HG03103 (cell line): ENCODE results near the gene UBL7.
A peak's percentile ranks its signal among the peaks of the same experiment; 100 is the strongest.
"Not testable (repeated sequence)": the region's sequence is repeated elsewhere in the genome, so short reads cannot be mapped to it uniquely, and the experiment has no call there.

Experiments
- ATAC-seq: cut with Tn5 transposase; IDR thresholded peaks from one replicate; pipeline ENCODE4 v1.9.1; 2021; ENCODE audit warnings: low read depth; ENCODE audit not compliant: unreplicated experiment

Gene UBL7

DNA sequence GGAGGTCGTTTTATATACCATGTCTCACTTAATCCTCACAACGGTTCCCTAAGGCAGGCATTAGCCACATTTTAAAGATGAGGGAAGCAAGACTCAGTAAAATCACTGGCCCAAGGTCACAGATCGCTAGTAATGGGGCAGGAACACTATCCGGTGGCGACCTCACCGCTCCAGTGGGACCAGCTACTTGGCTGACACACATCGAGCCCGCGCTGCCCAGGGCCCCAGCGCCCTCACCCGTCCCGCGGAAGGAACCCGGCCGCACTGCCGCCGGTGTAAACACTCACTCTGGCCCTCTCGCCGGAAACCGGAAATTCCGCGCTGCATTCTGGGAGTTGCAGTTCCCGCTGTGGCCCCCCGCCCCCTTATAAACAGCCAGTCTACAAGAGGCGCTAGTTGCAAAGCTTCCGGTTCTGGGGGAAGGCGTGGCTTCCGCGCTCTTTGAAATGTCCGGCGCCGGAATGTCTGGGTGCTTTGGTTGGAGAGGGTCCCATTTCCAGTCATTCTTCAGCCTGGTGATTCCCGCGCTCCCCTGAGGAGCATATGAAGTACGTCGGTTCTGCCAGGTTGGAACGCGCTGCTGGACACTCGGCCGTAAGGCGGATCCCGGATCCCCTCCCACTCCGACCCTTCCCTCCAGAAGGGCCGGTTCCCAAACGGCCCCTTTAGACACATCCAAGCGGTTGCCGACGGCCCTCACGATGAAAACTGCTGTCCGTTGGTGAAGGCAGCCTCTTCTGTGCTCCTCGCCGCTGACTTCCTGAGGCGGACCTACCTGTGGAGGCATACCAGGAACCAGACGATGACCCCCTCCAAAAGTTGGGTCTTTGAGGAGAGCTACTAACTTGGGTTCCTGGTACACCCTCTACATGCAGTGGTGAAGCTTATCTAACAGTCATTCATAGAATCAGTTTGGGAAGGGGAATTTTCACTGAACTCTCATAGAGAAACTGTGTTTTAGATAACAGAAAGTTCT, at the start of gene UBL7:
UBL7 (minus strand) TSS at position 290 of the 976 bp plus-strand sequence. CDS start 2,293 bp downstream, outside the sequence.
- peak; percentile 84 for ATAC-seq

GRCh38 chr15:74506515-74506840, 45.5 kb upstream of the UBL7 start:
- ATAC-seq, result no peak

DNA sequence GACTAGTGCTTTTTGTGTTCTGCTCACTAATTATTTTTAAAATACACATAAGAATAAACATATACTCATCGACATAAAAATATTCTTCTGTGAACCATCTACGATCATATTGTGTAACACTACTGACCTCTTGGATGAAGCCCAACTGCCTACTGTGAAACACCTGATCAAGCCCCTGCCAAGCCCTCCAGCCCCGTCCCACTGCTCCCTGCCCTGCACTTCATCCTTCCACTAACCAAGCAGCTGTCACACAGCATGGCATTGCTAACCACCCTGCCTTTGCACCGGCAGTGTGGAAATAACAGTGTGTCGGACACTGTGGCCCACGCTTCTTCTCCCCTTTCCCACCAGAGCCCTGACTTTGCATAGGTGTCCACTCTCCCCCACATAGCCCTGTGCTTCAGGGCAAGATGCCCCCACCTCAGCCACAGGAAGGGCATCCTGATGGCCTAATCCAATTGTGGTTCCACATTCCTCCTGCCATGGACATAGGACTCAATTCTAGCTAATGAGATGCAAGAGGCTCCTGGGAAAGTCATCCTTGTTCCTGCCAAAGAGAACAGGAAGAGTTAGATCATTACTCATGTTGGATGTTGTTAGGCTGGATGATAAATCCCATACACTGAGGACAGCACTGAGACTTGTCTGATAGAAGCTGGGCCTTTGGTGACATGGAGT, 45.0 kb upstream of the UBL7 start:
- no peak for ATAC-seq

DNA sequence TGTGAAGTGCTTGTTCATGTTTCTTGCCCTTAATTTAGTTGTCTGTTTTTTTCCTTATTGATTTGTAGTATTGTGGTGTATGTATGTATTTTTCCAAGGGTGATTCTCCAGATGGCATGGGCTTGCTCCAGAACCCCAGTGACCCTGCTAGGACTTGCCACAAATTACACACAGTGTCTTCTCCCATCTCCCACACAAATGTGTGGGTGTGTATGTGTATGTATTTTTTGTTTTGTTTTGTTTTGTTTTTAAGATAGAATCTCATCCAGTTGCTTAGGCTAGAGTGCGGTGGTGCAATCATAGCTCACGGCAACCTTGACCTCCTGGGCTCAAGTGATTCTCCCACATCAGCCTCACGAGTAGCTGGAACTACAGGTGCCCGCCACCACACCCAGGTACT, 43.9 kb upstream of the UBL7 start:
- ATAC-seq, result no peak

GRCh38 chr15:74504418-74504817, 43.5 kb upstream of the UBL7 start:
- no peak for ATAC-seq

GRCh38 chr15:74502301-74502700, 41.3 kb upstream of the UBL7 start:
- ATAC-seq, result no peak

GRCh38 chr15:74500401-74500800, 39.4 kb upstream of the UBL7 start:
- no peak for ATAC-seq

GRCh38 chr15:74499366-74499765, 38.4 kb upstream of the UBL7 start:
- ATAC-seq, result no peak

GRCh38 chr15:74497584-74497983, 36.6 kb upstream of the UBL7 start:
- ATAC-seq, result no peak

DNA sequence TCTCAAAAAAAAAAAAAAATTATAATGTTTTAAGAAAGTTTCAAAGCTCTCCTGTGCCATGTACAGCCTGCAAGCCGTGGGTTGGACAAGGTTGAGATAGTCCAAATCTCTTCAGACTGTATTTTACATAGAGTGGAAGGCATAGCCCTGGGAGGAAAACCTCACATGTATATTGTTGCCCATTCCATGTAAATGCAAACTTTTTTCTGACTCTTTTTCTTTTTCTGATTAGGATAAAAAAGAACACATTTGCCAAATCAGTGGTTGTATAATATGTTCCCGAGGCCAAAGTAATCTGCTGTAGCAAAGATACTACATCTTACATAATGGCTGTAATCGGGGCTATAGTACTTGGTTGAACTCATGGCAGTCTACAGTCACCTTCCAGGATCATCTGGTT, 35.7 kb upstream of the UBL7 start:
- no peak for ATAC-seq

DNA sequence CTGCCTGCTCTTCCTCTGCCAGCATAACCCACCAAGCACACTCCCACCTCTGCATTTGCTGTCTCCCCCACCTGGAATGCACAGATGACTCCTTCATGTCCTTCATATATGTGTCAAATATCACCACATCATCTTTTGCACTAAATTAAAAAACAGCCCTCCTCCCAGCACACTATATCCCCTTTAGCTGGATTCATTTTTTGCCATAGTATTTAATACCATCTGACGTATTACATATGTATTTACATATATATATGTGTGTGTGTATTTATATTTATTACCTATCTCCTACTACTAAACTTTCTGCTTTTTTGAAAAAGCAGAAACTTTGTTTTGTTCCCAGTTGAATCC, 29.4 kb upstream of the UBL7 start:
- no peak for ATAC-seq

DNA sequence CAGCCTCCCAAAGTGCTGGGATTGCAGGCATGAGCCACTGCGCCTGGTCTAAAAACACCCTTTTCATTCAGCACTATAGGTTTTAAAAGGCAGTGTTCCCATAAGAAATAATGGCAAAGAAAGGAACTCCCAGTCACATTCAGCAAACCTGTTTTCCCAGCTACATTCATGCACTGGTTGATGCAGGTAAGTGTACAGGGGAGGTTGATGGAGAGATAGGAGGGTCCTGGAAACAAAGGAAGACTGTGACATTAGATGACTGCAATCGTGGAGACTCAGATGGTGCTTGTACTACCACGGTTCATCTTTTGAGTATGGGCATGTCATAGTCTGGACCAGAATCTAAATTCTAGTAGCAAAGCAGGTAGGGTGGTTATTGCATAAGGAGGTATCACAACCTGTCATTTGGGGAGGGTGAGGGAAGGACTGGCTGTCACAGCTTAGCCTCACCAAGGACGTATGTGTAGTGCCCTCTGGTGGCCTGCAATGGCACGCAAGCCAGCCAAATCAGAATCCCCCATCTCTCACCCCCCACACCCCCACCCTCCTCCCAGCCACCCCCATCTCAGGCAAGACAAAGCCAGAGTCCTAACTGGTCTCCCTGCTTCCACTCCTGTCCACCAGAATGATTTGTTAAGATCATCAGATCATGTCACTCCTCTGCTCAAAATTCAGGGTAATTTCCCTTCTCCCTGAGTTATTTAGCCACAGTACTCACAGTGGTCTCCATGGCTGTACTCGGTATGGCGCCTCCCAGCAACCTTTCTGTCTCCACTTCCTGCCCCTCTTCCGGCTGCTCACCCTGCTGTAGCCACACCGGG, 28.8 kb upstream of the UBL7 start:
- ATAC-seq, result peak; percentile 76

- no peak for ATAC-seq
Observed at GRCh38 chr15:74488776-74489175, 27.8 kb upstream of the UBL7 start.

DNA sequence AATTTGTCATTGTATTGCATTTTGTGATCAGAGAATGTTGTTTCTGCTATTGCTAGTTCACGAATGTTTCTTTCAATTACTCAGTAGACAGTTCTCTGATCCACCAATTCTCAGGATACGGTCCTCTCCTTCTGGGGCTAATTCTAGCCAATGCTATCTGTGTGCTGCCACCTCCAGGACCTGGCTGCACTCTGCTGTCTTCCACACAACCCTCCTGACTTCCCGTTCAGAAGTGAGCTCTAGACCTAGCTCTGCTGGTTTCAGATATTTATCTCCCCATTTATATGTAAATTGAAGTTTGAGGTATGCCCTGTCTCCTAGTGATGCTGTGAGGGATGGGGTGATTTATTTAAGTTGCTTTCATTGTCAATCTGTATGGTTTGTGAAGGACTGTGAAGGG, 21.7 kb upstream of the UBL7 start:
- ATAC-seq, result no peak

- ATAC-seq, result not testable (repeated sequence)
Observed at GRCh38 chr15:74480364-74480763, 19.4 kb upstream of the UBL7 start.

GRCh38 chr15:74471621-74472020, 10.7 kb upstream of the UBL7 start:
- not testable (repeated sequence) for ATAC-seq

- ATAC-seq, result no peak
Observed at GRCh38 chr15:74470631-74471395, 9.9 kb upstream of the UBL7 start.

- ATAC-seq, result no peak
Observed at GRCh38 chr15:74468341-74469032, 7.5 kb upstream of the UBL7 start.

DNA sequence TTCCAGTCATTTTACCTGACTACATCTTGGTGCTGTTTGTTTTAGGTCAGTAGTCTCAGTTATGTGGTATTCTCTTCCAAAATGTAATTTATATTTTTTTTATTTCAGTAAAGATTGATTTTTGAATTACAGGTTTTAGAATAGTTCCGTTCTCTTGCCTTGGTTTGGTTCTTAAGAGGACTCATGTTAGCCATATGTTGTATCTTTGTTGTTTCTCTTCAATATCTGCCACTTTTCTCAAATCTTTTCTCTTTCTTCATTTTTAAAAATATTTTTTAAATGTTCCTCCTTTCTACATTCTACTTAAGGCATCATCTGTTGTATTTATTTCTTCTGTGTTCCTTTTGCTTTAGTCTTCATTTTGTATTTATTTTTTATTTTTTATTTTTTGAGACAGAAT, 5.6 kb upstream of the UBL7 start:
- ATAC-seq, result no peak

DNA sequence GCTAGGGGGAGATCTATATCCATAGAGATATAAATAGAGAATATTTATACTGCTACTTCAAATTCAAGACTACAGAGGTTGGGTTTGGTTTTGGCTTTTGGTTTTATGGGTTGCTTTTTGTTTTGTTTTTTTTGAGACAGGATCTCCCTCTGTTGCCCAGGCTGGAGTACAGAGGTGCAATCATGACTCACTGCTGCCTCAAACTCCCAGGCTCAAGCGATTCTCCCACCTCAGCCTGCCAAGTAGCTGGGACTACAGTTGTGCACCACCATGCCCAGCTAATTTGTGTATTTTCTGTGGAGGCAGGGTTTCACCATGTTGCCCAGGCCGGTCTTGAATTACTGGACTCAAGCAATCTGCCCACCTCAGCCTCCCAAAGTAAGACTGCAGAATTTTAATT, 3.9 kb upstream of the UBL7 start:
- ATAC-seq, result no peak
